ENCODE measurements around the gene DYRK1A.

GRCh38 chr21:37489553-37489952 is 123.0 kb downstream of the DYRK1A start:
- no peak for TF ChIP-seq EZH2 (IDR thresholded peaks at IDR 0.05)
- TF ChIP-seq POLR2AphosphoS5 (IDR thresholded peaks at IDR 0.05; ENCODE audit: borderline replicate concordance, low read depth, low read length): no peak
- no peak for TF ChIP-seq FOXP2 (optimal IDR thresholded peaks at IDR 0.05; ENCODE audit: control extremely low read depth, extremely low read length, insufficient read depth)
